SK-N-SH (cell line): ENCODE data around the gene FUT6. TPM values are rescaled to one million over a fixed set of nuclear protein-coding genes. Genes with fewer than 3 reads are reported as not detected.

Source experiments
- CTCF ChIA-PET: fragments of 300-600, 350-600 bp; formaldehyde crosslinking; extraction: SDS; loops from one replicate; lab custom pipeline; 2021; lab: Yijun Ruan, JAX
- POLR2A ChIA-PET: fragments of 350-600 bp; sonication (Branson Sonifier 250); formaldehyde crosslinking; extraction: SDS; loops from one replicate; lab custom pipeline; 2020; ENCODE audit warnings: antibody characterized with exemption, inconsistent platforms; lab: Yijun Ruan, JAX
- DNase-seq: peaks from one replicate; pipeline ENCODE4 v3.0.0; 2012
- H2AFZ ChIP-seq: fragments of 200-600 bp; sonication (generic); 2 replicates; pipeline ENCODE4 v1.8.1; 2016; ENCODE audit warnings: antibody characterized with exemption, mild to moderate bottlenecking, low read depth
- H3F3A ChIP-seq: fragments of 200-600 bp; sonication (generic); replicated peaks from 2 replicates; pipeline ENCODE3; 2016; ENCODE audit warnings: antibody characterized with exemption, mild to moderate bottlenecking; ENCODE audit not compliant: insufficient read depth
- H3K27ac ChIP-seq, 2 experiments: fragments of 200-500 bp in 1 of 2; fragments of 200-600 bp in 1 of 2; sonication (Bioruptor generic) in 1 of 2; sonication (generic), shearing (Covaris generic) in 1 of 2; 2 replicates each; pipeline versions ENCODE4 v1.5.1 to v1.6.1; 2014 to 2016; ENCODE audit warnings: low read depth in 2 of 2, inconsistent platforms in 1 of 2, low read length in 1 of 2, mild to moderate bottlenecking in 1 of 2, mixed read lengths in 1 of 2
- H3K27me3 ChIP-seq: fragments of 200-600 bp; sonication (generic), shearing (Covaris generic); 2 replicates; pipeline ENCODE4 v1.6.1; 2016; ENCODE audit warnings: mixed run types; ENCODE audit not compliant: insufficient read depth
- H3K36me3 ChIP-seq, 2 experiments: fragments of 200-500 bp in 1 of 2; fragments of 200-600 bp in 1 of 2; sonication (Bioruptor generic) in 1 of 2; sonication (generic) in 1 of 2; replicated peaks in 1 of 2; 2 replicates each; pipeline versions ENCODE3 to v1.5.1; 2014 to 2016; ENCODE audit warnings: low read length in 1 of 2, mild to moderate bottlenecking in 1 of 2; ENCODE audit not compliant: insufficient read depth in 2 of 2, control insufficient read depth in 1 of 2
- H3K4me1 ChIP-seq, 2 experiments: fragments of 200-500 bp in 1 of 2; fragments of 200-600 bp in 1 of 2; sonication (Bioruptor generic) in 1 of 2; sonication (generic), shearing (Covaris generic) in 1 of 2; 2 replicates each; pipeline versions ENCODE4 v1.5.1 to v1.6.1; 2014 to 2016; ENCODE audit warnings: low read depth in 1 of 2, low read length in 1 of 2, mixed run types in 1 of 2; ENCODE audit not compliant: insufficient read depth in 2 of 2, control insufficient read depth in 1 of 2
- H3K4me2 ChIP-seq: fragments of 200-600 bp; sonication (generic), shearing (Covaris generic); 2 replicates; pipeline ENCODE4 v1.6.1; 2017; ENCODE audit warnings: mixed run types
- H3K4me3 ChIP-seq, 2 experiments: fragments of 200-500 bp in 1 of 2; fragments of 200-600 bp in 1 of 2; sonication (Bioruptor generic) in 1 of 2; sonication (generic), shearing (Covaris generic) in 1 of 2; 2 replicates each; pipeline versions ENCODE4 v1.5.1 to v1.8.1; 2014 to 2016; ENCODE audit warnings: low read depth in 2 of 2, inconsistent platforms in 1 of 2, low read length in 1 of 2, mild to moderate bottlenecking in 1 of 2, mixed read lengths in 1 of 2, moderate library complexity in 1 of 2
- H3K79me2 ChIP-seq: fragments of 200-600 bp; sonication (generic); 2 replicates; pipeline ENCODE4 v1.8.1; 2017; ENCODE audit warnings: mild to moderate bottlenecking; ENCODE audit not compliant: insufficient read depth
- H3K9ac ChIP-seq: fragments of 200-600 bp; sonication (generic); 2 replicates; pipeline ENCODE4 v1.6.1; 2017; ENCODE audit warnings: mixed run types
- H3K9me2 ChIP-seq: fragments of 200-600 bp; sonication (generic); 2 replicates; pipeline ENCODE4 v1.6.1; 2017; ENCODE audit warnings: mixed run types
- H3K9me3 ChIP-seq: fragments of 200-600 bp; sonication (generic); 2 replicates; pipeline ENCODE4 v1.6.1; 2017; ENCODE audit warnings: mixed run types, mild to moderate bottlenecking, moderate library complexity
- H4K20me1 ChIP-seq: fragments of 200-600 bp; sonication (generic); 2 replicates; pipeline ENCODE4 v1.6.1; 2017; ENCODE audit warnings: mild to moderate bottlenecking, mixed run types; ENCODE audit not compliant: insufficient read depth
- CHD2 ChIP-seq: fragments of 150-350 bp; IDR thresholded peaks from 2 replicates; pipeline ENCODE4 v1.6.1; 2018; ENCODE audit warnings: low read length; ENCODE audit not compliant: partially characterized antibody
- CTCF ChIP-seq: fragments of 200-600 bp; sonication (generic); IDR thresholded peaks from 2 replicates; pipeline ENCODE4 v1.6.1; 2017; ENCODE audit warnings: antibody characterized with exemption, mild to moderate bottlenecking, moderate library complexity
- EZH2phosphoT487 ChIP-seq: fragments of 200-600 bp; sonication (generic); IDR thresholded peaks from 2 replicates; pipeline ENCODE4 v1.6.1; 2017; ENCODE audit warnings: low read depth, mixed run types, mild to moderate bottlenecking, antibody characterized with exemption, moderate library complexity, borderline replicate concordance
- FOXM1 ChIP-seq: IDR thresholded peaks from 2 replicates; pipeline ENCODE4 v1.4.0; 2012; ENCODE audit warnings: low read depth, mild to moderate bottlenecking
- GATA2 ChIP-seq: sonication (generic); formaldehyde crosslinking; IDR thresholded peaks from 2 replicates; pipeline ENCODE4 v1.5.0; 2020; ENCODE audit warnings: mild to moderate bottlenecking, missing genetic modification reagents
- JUND ChIP-seq: IDR thresholded peaks from 2 replicates; pipeline ENCODE4 v1.4.0; 2012
- MXI1 ChIP-seq: IDR thresholded peaks from 2 replicates; pipeline ENCODE4 v1.6.1; 2012; ENCODE audit warnings: mild to moderate bottlenecking, low read depth, low read length, improper control_type of control experiment
- NFIC ChIP-seq: IDR thresholded peaks from 2 replicates; pipeline ENCODE4 v1.4.0; 2012; ENCODE audit warnings: borderline replicate concordance
- PBX3 ChIP-seq: IDR thresholded peaks from 2 replicates; pipeline ENCODE4; 2012
- POLR2AphosphoS5 ChIP-seq: IDR thresholded peaks from 2 replicates; pipeline ENCODE4 v1.6.1; 2012; ENCODE audit warnings: low read depth, low read length
- RAD21 ChIP-seq: IDR thresholded peaks from 2 replicates; pipeline ENCODE4 v1.6.1; 2012; ENCODE audit warnings: mild to moderate bottlenecking, low read length
- RCOR1 ChIP-seq: fragments of 150-350 bp; IDR thresholded peaks from 2 replicates; pipeline ENCODE4 v1.6.1; 2017; ENCODE audit warnings: antibody characterized with exemption, low read length
- RFX5 ChIP-seq: IDR thresholded peaks from 2 replicates; pipeline ENCODE4 v1.6.1; 2012; ENCODE audit warnings: mild to moderate bottlenecking, improper control_type of control experiment, low read length
- TAF1 ChIP-seq: IDR thresholded peaks from 2 replicates; pipeline ENCODE4 v1.6.1; 2012; ENCODE audit warnings: low read depth, mild to moderate bottlenecking, low read length, moderate library complexity, borderline replicate concordance
- TCF12 ChIP-seq: IDR thresholded peaks from 2 replicates; pipeline ENCODE4 v1.4.0; 2012
- YY1 ChIP-seq: IDR thresholded peaks from 2 replicates; pipeline ENCODE4 v1.4.0; 2012; ENCODE audit warnings: low read depth, mild to moderate bottlenecking
- WGBS: methylation state at CpG from one replicate; pipeline ENCODE4 v1.1.6; 2017; ENCODE audit warnings: low lambda C conversion rate; 5-methylcytosine and 5-hydroxymethylcytosine counted together
- polyA plus RNA-seq, 3 experiments: library from polyadenylated mRNA; depleted of rRNA; stranded (reverse); fragments of >200 nt; gene quantifications; 2 replicates each; pipeline ENCODE4 v1.2.3, GENCODE V29; 2012

The FUT6 gene
- polyA plus RNA-seq, 1 of the 3 experiments (the other 2 are of a cell fraction): not detected

- peak; percentile 36 for TF ChIP-seq CTCF
- peak; percentile 66 for TF ChIP-seq NFIC
- TF ChIP-seq TCF12: no peak
Measured at GRCh38 chr19:5826531-5827341, 12.8 kb downstream of the FUT6 start (continued).

GRCh38 chr19:5825178-5825577 lies 14.3 kb downstream of the FUT6 start:
- Histone ChIP-seq H3K9ac (no peak overlapping the region), H4K20me1 (no peaks in the 10 kb centered on the region), H2AFZ (no peak overlapping the region), H3K27me3 (no peaks in the 10 kb centered on the region; the same call in 1 of the 2 replicates), H3K9me3 (no peaks in the 10 kb centered on the region), H3F3A (no peaks in the 10 kb centered on the region), H3K79me2 (no peaks in the 10 kb centered on the region), H3K4me1 (peaks cover 0 to 28% of the 10 kb centered on the region in 2 experiments; a peak in 1 of 4 replicates), H3K27ac (no peak overlapping the region), H3K4me2 (no peak overlapping the region), H3K36me3 (no peaks in the 10 kb centered on the region)
- ChIA-PET POLR2A (no interaction called here), CTCF (interaction anchor here (0.9 to 5.8 kb wide), 4 partner anchors 19 to 197 kb away, joined by 3 to 51 read pairs (median 4); partner anchors contain the start of gene NRTN)
- 90% methylated on average over 16 of the region's 21 CpGs for WGBS
- no peak for DNase-seq
- TF ChIP-seq MXI1: no peak
- TF ChIP-seq RAD21: no peak
- no peak for TF ChIP-seq GATA2 (CRISPR knock-in tag)
- TF ChIP-seq EZH2phosphoT487: no peak
- TF ChIP-seq TAF1: no peak
- TF ChIP-seq FOXM1: no peak
- TF ChIP-seq POLR2AphosphoS5: no peak
- no peak for TF ChIP-seq CHD2
- no peak for TF ChIP-seq RFX5
- TF ChIP-seq PBX3: no peak
- no peak for TF ChIP-seq RCOR1
- TF ChIP-seq YY1: no peak
- TF ChIP-seq JUND: no peak
- TF ChIP-seq, all 33 proteins: peak for 0
- Histone ChIP-seq H3K4me3 (no peak overlapping the region), H3K9me2 (no peaks in the 10 kb centered on the region)
